H7 (cell line): ENCODE data around the gene KBTBD8. TPM values are rescaled to one million over a fixed set of nuclear protein-coding genes. Genes with fewer than 3 reads are reported as not detected.

ENCODE experiments used
- DNase-seq: peaks from one replicate; pipeline ENCODE4 v3.0.0; 2012
- H3K27me3 ChIP-seq: 2 replicates; pipeline ENCODE4 v1.6.0; 2011; ENCODE audit warnings: mild to moderate bottlenecking, low read length; ENCODE audit not compliant: control insufficient read depth, insufficient read depth
- H3K36me3 ChIP-seq: replicated peaks from 2 replicates; pipeline ENCODE4 v1.5.1; 2011; ENCODE audit warnings: low read length; ENCODE audit not compliant: control insufficient read depth, insufficient read depth
- H3K4me3 ChIP-seq: 2 replicates; pipeline ENCODE4 v1.5.1; 2011; ENCODE audit warnings: low read depth, mild to moderate bottlenecking, control low read depth, low read length, moderate library complexity; ENCODE audit not compliant: insufficient read depth
- total RNA-seq: library from RNA; depleted of rRNA; stranded (reverse); fragments of >200 nt; shearing (Covaris generic); gene quantifications from 2 replicates; pipeline ENCODE4 v1.2.3, GENCODE V29; 2014

KBTBD8 gene
- total RNA-seq, 1 experiment from 2014 or later, result 11.8 TPM

- Histone ChIP-seq H3K36me3 (no peaks in the 10 kb centered on the region), H3K27me3 (no peaks in the 10 kb centered on the region), H3K4me3 (no peak overlapping the region)
- DNase-seq, result no peak
Measured at GRCh38 chr3:67044295-67044694, 46.2 kb downstream of the KBTBD8 start.

GRCh38 chr3:67044955-67045354 lies 46.8 kb downstream of the KBTBD8 start:
- Histone ChIP-seq H3K27me3 (no peaks in the 10 kb centered on the region), H3K36me3 (no peaks in the 10 kb centered on the region), H3K4me3 (no peak overlapping the region)
- no peak for DNase-seq

GRCh38 chr3:67045711-67046465 lies 47.8 kb downstream of the KBTBD8 start:
- no peaks in the 10 kb centered on the region for H3K27me3 ChIP-seq
- H3K36me3 ChIP-seq, result no peaks in the 10 kb centered on the region
- DNase-seq, result no peak
- no peak overlapping the region for H3K4me3 ChIP-seq

GRCh38 chr3:67047051-67047450 lies 48.9 kb downstream of the KBTBD8 start:
- Histone ChIP-seq H3K27me3 (no peaks in the 10 kb centered on the region), H3K4me3 (no peak overlapping the region), H3K36me3 (no peaks in the 10 kb centered on the region)
- DNase-seq, result no peak

GRCh38 chr3:67048067-67048714 lies 50.1 kb downstream of the KBTBD8 start:
- DNase-seq, result no peak
- no peaks in the 10 kb centered on the region for H3K36me3 ChIP-seq
- H3K4me3 ChIP-seq, result no peak overlapping the region
- no peaks in the 10 kb centered on the region for H3K27me3 ChIP-seq

GRCh38 chr3:67048715-67049074 lies 50.6 kb downstream of the KBTBD8 start:
- Histone ChIP-seq H3K27me3 (no peaks in the 10 kb centered on the region), H3K4me3 (no peak overlapping the region), H3K36me3 (no peaks in the 10 kb centered on the region)
- no peak for DNase-seq

GRCh38 chr3:67059443-67059842 lies 61.3 kb downstream of the KBTBD8 start:
- H3K4me3 ChIP-seq, result no peak overlapping the region
- H3K36me3 ChIP-seq, result no peaks in the 10 kb centered on the region
- no peaks in the 10 kb centered on the region for H3K27me3 ChIP-seq
- DNase-seq, result no peak
